Ureter (tissue), 1 donor: ENCODE data around the gene M1AP. TPM values are rescaled to one million over a fixed set of nuclear protein-coding genes. Genes with fewer than 3 reads are reported as not detected.
"Not testable (repeated sequence)": the region's sequence is repeated elsewhere in the genome, so short reads cannot be mapped to it uniquely, and the experiment has no call there.

Source experiments
- DNase-seq: peaks from one replicate; pipeline ENCODE4 v3.0.0-alpha.2; 2020; ENCODE audit warnings: low spot score
- total RNA-seq: library from RNA; stranded (reverse); gene quantifications from one replicate; pipeline ENCODE4 v1.2.4, GENCODE V29; 2023
- donor health status: DM: yes; HTN: yes; CAD: no.

M1AP gene
- total RNA-seq, 1 donor from 2014 or later = 1.4 TPM

GRCh38 chr2:74653985-74654882 is 6.1 kb upstream of the M1AP start, which contains the start of gene SEMA4F:
TSS of gene SEMA4F (plus strand) at chr2:74654247. CDS start at chr2:74654377, 130 bp downstream.
- DNase-seq = peak; percentile 98

DNA sequence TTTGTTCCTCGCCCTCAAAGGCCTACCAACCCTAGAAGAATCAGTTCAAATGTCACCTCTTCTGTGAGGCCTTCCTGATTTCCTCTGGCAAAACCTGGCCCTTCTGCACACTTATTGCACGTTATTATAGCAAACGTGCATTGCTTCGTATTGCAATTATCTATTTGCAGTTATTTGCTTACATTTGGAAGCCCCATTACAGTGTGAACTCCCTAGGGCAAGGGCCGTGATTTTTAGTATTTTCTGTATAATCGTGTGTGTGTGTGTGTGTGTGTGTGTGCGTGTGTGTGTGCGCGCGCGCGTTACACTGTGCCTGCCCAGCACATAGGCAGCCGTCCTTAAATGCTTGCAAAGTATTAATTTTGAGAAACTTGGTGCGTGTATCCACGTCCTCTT is 5.5 kb upstream of the M1AP start:
- no peak for DNase-seq

DNA sequence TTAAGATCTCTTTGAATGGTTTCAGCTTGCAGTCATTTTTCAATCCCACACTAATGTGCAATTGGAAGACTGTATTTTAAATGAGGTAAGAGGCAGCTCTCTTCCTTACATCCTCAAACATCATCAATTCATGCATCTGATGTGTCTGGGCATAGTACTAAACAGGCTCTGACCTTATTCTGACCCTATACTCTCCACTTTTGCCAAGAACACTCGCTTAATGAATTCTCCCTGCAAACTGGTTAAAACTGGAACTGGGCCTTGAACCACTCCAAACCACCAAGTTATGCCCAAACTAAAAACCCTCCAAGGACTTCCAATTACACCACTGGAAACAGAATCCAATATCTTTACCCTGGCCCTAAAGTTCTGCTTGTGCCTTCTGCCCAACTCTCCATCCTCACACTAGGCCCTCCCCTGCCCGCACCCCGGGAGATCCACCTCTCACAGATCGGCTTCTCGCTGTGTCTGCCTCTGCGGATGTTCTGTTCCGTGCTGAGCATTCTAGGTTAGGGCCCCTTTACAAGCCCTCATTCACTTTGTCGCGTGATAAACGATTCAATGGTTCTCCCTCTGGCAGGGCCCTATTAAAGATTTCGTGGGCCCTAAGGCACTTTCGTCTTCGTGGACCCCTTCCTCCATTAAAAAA is 1.2 kb downstream of the M1AP start:
- no peak for DNase-seq

DNA sequence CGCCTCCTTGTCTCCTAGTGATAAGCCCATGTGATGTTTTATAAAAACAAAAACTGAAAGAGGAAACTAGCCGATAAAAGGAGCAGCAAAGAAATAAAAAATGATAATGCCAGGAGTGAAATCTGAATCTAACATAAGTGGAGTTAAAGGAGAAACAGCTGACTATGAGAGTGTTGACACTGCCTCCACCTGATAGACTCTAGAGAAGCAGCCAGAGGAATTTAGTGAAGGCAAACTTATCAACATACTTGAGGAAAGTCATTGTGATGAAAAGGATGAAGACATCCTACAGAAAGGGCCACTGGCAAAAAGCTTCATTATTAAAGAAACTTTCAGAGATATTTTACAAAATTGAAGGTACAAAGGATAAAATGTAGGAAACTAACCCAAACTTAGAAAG is 1.9 kb downstream of the M1AP start:
- DNase-seq = no peak

DNA sequence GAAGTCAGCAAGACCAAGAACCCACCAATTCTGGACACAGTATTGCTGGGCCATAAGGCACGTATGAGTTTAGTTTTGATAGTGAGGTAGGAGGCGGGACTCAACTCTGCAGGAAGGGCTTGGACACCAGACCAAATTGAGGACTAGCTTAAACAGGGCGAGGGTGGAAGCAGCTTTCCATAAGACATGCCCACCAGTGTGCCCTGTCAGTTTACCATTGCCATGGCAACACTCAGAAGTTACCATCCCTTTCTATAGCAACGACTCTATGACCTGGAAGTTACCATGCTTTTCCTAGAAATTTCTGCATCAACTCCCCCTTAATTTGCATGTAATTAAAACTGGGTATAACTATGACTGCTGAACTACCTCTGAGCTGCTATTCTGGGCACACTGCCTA is 2.8 kb downstream of the M1AP start:
- no peak for DNase-seq

DNA sequence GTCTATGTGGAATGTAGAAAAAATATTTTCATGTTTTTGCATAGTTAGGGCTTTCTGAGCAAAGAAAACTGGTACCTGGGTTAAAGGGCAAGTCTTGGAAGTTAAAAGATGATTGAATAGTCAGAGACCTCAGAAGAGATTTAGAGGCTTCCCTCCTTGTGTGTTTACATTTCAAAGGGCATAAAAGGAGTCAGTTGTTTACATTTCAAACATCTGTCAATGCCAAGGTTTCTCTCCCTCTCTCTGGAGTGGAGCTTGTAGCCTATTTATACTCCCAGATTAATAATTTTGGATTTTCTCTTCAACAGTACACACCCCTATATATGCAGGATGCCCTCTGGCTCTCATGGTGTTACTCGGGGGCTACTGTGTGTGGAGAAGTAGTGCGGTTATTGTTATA is 8.6 kb downstream of the M1AP start:
- DNase-seq = no peak

GRCh38 chr2:74632939-74633312 is 15.2 kb downstream of the M1AP start:
- no peak for DNase-seq

GRCh38 chr2:74632209-74632938 is 15.8 kb downstream of the M1AP start:
- DNase-seq = no peak

DNA sequence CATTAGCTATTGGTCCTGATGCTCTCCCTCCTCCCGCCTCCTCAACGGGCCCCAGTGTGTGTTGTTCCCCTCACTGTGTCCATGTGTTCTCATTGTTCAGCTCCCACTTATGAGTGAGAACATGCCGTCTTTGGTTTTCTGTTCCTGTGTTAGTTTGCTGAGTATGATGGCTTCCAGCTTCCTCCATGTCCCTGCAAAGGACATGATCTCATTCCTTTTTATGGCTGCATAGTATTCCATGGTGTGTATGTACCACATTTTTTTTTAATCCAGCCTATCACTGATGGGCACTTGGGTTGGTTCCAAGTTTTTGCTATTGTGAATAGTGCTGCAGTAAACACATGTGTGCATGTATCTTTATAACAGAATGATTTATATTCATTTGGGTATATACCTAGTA is 17.7 kb downstream of the M1AP start:
- DNase-seq = not testable (repeated sequence)

DNA sequence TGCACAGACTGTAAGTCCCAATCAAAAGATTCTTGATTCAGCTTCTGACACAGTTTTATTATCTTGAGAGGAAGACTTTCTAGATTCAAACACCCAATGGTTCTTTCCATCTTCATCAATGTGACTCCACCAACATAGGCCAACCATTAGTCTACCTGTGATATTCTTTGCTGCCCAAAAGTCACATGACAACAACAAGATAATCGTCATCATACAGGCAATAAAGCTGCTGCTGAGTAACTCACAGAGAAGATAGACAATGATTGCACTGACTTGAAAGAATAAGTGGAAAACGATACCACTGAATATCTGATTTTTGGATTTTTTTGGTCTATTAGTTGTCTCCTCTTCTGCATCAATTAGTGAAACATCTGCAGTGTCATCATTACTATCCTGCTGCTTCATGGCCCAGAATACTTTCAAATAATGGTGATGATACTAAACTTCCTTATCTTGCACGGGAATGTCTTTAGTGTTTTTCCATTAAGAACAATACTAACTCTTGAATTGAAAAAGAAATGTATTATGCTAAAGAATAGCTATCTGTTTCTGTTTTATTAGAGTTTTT is 19.5 kb downstream of the M1AP start:
- no peak for DNase-seq

DNA sequence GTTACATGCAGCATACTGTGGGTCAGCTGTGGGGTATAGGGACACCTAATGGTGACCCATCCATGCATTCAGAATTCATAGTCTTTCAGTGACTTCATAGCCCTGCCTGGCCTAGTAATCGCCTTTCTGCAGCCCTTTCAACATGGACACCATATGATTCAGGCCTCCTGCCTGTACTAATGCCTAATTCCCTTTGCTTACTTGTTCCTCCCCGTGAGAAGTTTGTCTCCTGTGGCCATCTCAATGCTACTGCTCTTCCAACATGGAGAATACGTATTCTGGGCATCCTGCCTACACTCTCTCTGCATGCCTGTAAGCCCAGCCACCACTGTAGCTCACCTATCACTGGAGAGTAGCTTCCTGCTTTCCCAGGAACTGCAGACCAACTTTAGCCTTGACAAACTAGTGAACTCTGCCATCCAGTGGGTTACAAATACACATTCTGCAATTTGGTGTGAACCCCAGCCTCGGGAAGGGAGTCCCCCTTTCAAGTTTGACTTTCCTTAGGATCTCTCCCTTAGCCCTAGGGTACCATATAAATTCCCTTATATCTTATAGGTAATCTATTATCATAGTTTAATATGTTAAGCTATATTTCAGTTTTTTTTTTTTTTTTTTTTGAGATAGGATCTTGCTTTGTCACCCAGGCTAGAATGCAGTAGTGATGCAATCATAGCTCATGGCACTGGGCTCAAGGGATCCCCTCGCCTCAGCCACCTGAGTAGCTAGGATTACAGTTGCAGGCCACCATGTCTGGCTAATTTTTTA is 22.3 kb downstream of the M1AP start:
- DNase-seq = no peak

DNA sequence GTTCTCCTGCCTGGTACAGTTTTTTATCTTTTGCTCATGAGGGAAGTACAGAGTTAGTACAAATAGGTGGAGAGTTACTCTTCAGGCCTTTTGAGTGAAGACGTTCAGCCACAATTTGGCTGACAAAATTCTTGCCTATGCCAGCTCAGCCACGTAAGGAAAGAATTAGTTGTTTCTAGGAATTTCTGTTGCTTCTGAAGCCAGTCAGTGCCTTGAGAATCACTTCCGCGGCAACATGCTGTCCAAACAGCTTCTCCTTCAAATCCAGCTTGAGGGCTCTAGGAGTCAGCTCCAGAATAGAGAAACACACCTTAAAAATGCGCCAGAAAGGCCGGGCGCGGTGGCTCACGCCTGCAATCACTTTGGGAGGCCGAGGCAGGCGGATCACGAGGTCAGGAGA is 27.5 kb downstream of the M1AP start:
- no peak for DNase-seq

GRCh38 chr2:74619651-74620297 is 28.4 kb downstream of the M1AP start:
- DNase-seq = no peak

- no peak for DNase-seq
Measured at GRCh38 chr2:74618410-74619083, 29.6 kb downstream of the M1AP start.

- no peak for DNase-seq
Measured at GRCh38 chr2:74617122-74617521, 31.0 kb downstream of the M1AP start.

GRCh38 chr2:74606927-74607326 is 41.2 kb downstream of the M1AP start:
- no peak for DNase-seq

GRCh38 chr2:74603282-74604000 is 44.7 kb downstream of the M1AP start:
- no peak for DNase-seq

- DNase-seq = no peak
Measured at GRCh38 chr2:74602586-74603281, 45.4 kb downstream of the M1AP start.

GRCh38 chr2:74599676-74600075 is 48.5 kb downstream of the M1AP start:
- DNase-seq = no peak
